ENCODE data around the gene TRMT112.

TRMT112 gene

DNA sequence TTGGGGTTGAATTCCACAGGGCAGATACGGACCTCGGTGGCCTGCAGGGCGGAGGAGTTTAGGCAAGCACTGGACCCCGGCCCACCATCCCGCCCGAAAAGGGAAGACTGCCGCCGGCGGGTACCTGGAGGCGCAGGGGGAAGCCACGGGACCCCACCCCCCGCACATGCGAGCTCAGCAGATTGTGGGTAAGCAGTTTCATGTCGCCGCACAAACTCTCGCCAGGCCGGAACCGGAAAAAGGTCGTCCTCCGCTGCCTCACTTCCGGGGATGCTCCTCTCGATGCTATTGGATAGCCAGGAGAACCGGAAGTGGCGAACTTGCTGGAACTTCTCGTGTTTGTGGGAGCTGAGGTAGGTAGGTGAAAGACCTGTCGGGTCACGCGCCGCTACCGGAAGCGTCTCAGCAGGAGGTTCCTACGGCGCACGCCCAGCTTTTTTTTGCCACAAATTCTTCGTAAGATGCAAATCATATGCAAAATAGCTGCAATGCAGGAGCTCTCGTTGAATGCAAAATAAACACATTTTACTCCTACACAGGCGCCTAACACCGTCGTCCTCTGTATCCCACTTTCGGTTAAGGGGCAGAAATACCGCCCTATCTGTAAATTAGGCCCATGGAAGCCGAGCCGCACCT lies at the start of gene TRMT112:
TSS of gene TRMT112 (minus strand) at position 235 of the 636 bp plus-strand sequence. CDS start at position 202, 33 bp downstream.
- H3K9me3 ChIP-seq, result no peaks in the 10 kb centered on the region
- H3K27me3 ChIP-seq, result no peaks in the 10 kb centered on the region
- TF ChIP-seq Cebpa-rat (IDR thresholded peaks at IDR 0.05), result no peak
- peak within 1 kb of the TSS; percentile 84 for H3K9ac ChIP-seq
- H4K20me1 ChIP-seq, result peaks cover 34% of the 10 kb centered on the region
- peaks cover 65% of the 10 kb centered on the region for H3K36me3 ChIP-seq
- H3K4me3 ChIP-seq, result peak within 1 kb of the TSS; percentile 95
- H3K27ac ChIP-seq, result peak within 1 kb of the TSS; percentile 95
- H3K4me1 ChIP-seq, result peaks cover 29% of the 10 kb centered on the region
- H3K4me2 ChIP-seq, result peak within 1 kb of the TSS; percentile 97

DNA sequence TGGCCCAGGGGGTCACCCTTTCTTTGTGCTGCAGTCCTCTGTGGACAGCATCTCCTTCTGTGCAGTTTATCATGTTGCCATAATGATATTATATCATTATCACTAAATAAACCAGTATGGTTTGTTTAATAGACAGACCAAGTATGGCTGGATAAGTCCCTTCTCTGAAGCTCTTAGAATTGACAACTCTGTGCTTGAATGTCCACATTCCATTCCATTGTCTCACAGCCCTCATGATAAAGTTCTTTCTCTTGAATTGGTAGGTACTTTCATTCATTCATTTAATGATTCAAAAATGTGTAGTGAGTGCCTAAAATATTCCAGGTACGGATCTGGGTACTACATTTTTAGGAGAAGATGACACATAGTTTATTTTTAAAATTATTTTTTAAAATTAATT lies 49.4 kb upstream of the TRMT112 start:
- H3K9ac ChIP-seq, result no peak overlapping the region
- H3K4me2 ChIP-seq, result no peak overlapping the region
- H4K20me1 ChIP-seq, result no peaks in the 10 kb centered on the region
- H3K27ac ChIP-seq, result no peak overlapping the region
- H3K4me3 ChIP-seq, result no peak overlapping the region
- TF ChIP-seq Cebpa-rat (IDR thresholded peaks at IDR 0.05), result no peak
- H3K27me3 ChIP-seq, result no peaks in the 10 kb centered on the region
- H3K4me1 ChIP-seq, result peaks cover 40% of the 10 kb centered on the region
- H3K9me3 ChIP-seq, result peaks cover 8% of the 10 kb centered on the region
- peaks cover 89% of the 10 kb centered on the region for H3K36me3 ChIP-seq

DNA sequence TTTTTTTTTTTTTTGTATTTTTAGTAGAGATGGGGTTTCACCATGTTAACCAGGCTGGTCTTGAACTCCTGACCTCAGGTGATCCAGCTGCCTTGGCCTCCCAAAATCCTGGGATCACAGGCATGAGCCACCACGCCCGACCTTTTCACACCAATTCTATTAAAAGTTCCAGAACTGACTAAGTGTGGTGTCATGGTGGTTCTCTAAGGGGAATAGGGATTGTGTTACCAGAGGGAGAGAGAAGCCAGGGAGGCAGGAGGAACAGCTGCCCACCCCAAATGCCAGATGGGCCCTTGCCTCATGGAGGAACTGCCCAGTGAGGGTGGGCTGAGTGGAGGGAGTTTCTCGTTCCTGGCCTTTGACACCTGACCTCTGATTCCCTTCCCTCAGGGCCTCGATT lies 47.6 kb upstream of the TRMT112 start:
- H4K20me1 ChIP-seq, result peaks cover 13% of the 10 kb centered on the region; the same call in 1 of the 2 replicates
- H3K4me1 ChIP-seq, result peaks cover 40% of the 10 kb centered on the region
- no peak overlapping the region for H3K4me3 ChIP-seq
- peaks cover 91% of the 10 kb centered on the region for H3K36me3 ChIP-seq
- no peak overlapping the region for H3K9ac ChIP-seq
- H3K27me3 ChIP-seq, result no peaks in the 10 kb centered on the region
- H3K27ac ChIP-seq, result no peak overlapping the region
- peak overlapping the region; percentile 26 for H3K4me2 ChIP-seq
- H3K9me3 ChIP-seq, result peaks cover 7% of the 10 kb centered on the region
- no peak for TF ChIP-seq Cebpa-rat (IDR thresholded peaks at IDR 0.05)

DNA sequence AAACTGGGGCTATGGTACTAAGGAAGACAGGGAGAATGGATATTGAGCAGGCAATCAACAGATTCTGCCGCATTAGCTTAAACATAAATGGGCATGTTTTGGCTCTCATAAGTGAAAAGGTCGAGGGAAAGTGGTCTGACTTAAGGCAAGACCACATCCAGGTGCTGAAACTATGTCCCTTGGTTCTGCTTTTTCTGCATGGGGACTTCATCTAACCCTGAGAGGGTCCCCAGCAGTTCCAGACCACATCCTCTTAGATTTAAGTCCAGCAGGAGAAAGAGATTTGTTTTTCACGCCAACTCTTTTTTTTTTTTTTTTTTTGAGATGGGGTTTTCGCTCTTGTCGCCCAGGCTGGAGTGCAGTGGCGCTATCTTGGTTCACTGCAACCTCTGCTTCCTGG lies 47.1 kb upstream of the TRMT112 start:
- H3K27me3 ChIP-seq, result no peaks in the 10 kb centered on the region
- no peak overlapping the region for H3K27ac ChIP-seq
- peak overlapping the region; percentile 26 for H3K4me2 ChIP-seq
- H3K9ac ChIP-seq, result no peak overlapping the region
- no peak for TF ChIP-seq Cebpa-rat (IDR thresholded peaks at IDR 0.05)
- peaks cover 18% of the 10 kb centered on the region; the same call in 1 of the 2 replicates for H4K20me1 ChIP-seq
- peaks cover 2% of the 10 kb centered on the region for H3K9me3 ChIP-seq
- H3K4me1 ChIP-seq, result peaks cover 40% of the 10 kb centered on the region
- H3K36me3 ChIP-seq, result peaks cover 87% of the 10 kb centered on the region
- no peak overlapping the region for H3K4me3 ChIP-seq

- no peak overlapping the region for H3K4me2 ChIP-seq
- peaks cover 66% of the 10 kb centered on the region for H3K36me3 ChIP-seq
- H3K27me3 ChIP-seq, result no peaks in the 10 kb centered on the region
- peaks cover 19% of the 10 kb centered on the region; the same call in 1 of the 2 replicates for H4K20me1 ChIP-seq
- peaks cover 59% of the 10 kb centered on the region for H3K4me1 ChIP-seq
- TF ChIP-seq Cebpa-rat (IDR thresholded peaks at IDR 0.05), result no peak
- no peak overlapping the region for H3K4me3 ChIP-seq
- H3K9me3 ChIP-seq, result no peaks in the 10 kb centered on the region
- H3K27ac ChIP-seq, result no peak overlapping the region
- no peak overlapping the region for H3K9ac ChIP-seq
Measured at GRCh38 chr11:64362339-64362738, 45.0 kb upstream of the TRMT112 start.

DNA sequence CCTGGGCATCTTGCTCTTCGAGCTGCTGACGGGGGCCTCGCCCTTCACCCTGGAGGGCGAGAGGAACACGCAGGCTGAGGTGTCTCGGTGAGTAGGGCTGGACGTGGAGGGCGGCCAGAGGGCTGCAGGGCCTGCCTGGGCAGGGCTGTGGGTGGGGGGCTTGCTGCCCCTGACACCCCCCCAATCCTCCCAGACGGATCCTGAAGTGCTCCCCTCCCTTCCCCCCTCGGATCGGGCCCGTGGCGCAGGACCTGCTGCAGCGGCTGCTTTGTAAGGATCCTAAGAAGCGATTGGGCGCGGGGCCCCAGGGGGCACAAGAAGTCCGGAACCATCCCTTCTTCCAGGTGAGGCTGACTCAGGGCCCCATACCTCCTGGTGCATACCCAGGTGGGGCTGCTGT lies 44.3 kb upstream of the TRMT112 start:
- H3K4me2 ChIP-seq, result peak overlapping the region; percentile 99; the same call in 1 of the 2 replicates
- no peaks in the 10 kb centered on the region for H3K27me3 ChIP-seq
- TF ChIP-seq Cebpa-rat (IDR thresholded peaks at IDR 0.05), result no peak
- no peak overlapping the region for H3K27ac ChIP-seq
- H3K9ac ChIP-seq, result no peak overlapping the region
- H3K4me3 ChIP-seq, result no peak overlapping the region
- H4K20me1 ChIP-seq, result peaks cover 19% of the 10 kb centered on the region; the same call in 1 of the 2 replicates
- H3K4me1 ChIP-seq, result peaks cover 65% of the 10 kb centered on the region
- H3K9me3 ChIP-seq, result no peaks in the 10 kb centered on the region
- peaks cover 59% of the 10 kb centered on the region for H3K36me3 ChIP-seq

- Histone ChIP-seq H3K9ac (peak overlapping the region; percentile 18), H3K4me1 (peaks cover 77% of the 10 kb centered on the region), H3K4me3 (peak overlapping the region; percentile 76), H3K27me3 (no peaks in the 10 kb centered on the region), H3K9me3 (no peaks in the 10 kb centered on the region), H3K4me2 (peak overlapping the region; percentile 99), H3K27ac (peak overlapping the region; percentile 5; the same call in 1 of the 2 replicates), H3K36me3 (peaks cover 47% of the 10 kb centered on the region), H4K20me1 (peaks cover 19% of the 10 kb centered on the region; the same call in 1 of the 2 replicates)
- TF ChIP-seq Cebpa-rat (IDR thresholded peaks at IDR 0.05), result no peak
Measured at GRCh38 chr11:64360448-64360921, 43.1 kb upstream of the TRMT112 start.

GRCh38 chr11:64359712-64360445 lies 42.5 kb upstream of the TRMT112 start:
- Histone ChIP-seq H3K27ac (peak overlapping the region; percentile 83), H3K36me3 (peaks cover 41% of the 10 kb centered on the region), H3K9ac (peak overlapping the region; percentile 80), H3K4me2 (peak overlapping the region; percentile 99), H3K27me3 (no peaks in the 10 kb centered on the region), H3K4me3 (peak overlapping the region; percentile 76), H3K4me1 (peaks cover 78% of the 10 kb centered on the region), H4K20me1 (peaks cover 19% of the 10 kb centered on the region; the same call in 1 of the 2 replicates), H3K9me3 (no peaks in the 10 kb centered on the region)
- TF ChIP-seq Cebpa-rat (IDR thresholded peaks at IDR 0.05), result no peak

GRCh38 chr11:64358907-64359711 lies 41.8 kb upstream of the TRMT112 start, which contains the start of gene RPS6KA4:
TSS of gene RPS6KA4 (plus strand) at chr11:64359162. CDS start at chr11:64359236, 74 bp downstream.
- peak within 1 kb of the TSS; percentile 83 for H3K27ac ChIP-seq
- H3K9ac ChIP-seq, result peak within 1 kb of the TSS; percentile 80
- peaks cover 77% of the 10 kb centered on the region for H3K4me1 ChIP-seq
- H3K36me3 ChIP-seq, result peaks cover 34% of the 10 kb centered on the region
- H4K20me1 ChIP-seq, result peaks cover 19% of the 10 kb centered on the region; the same call in 1 of the 2 replicates
- TF ChIP-seq Cebpa-rat (IDR thresholded peaks at IDR 0.05), result no peak
- H3K27me3 ChIP-seq, result no peaks in the 10 kb centered on the region
- H3K9me3 ChIP-seq, result no peaks in the 10 kb centered on the region
- H3K4me2 ChIP-seq, result peak within 1 kb of the TSS; percentile 99
- H3K4me3 ChIP-seq, result peak within 1 kb of the TSS; percentile 76
